AG20443 (cell line): Measurements from ENCODE around the gene CFAP77.

Source experiments
- DNase-seq: peaks from one replicate; pipeline ENCODE4 v3.0.0; 2012; ENCODE audit warnings: low spot score, mixed read lengths

Gene CFAP77

GRCh38 chr9:132582276-132582785 is 172.3 kb downstream of the CFAP77 start, which contains the start of gene BARHL1:
BARHL1 (plus strand) TSS chr9:132582606; CDS start chr9:132582798, 192 bp downstream.
- no peak for DNase-seq

GRCh38 chr9:132582786-132583583 is 173.0 kb downstream of the CFAP77 start:
- no peak for DNase-seq

- no peak for DNase-seq
Measured at GRCh38 chr9:132583584-132584304, 173.7 kb downstream of the CFAP77 start.

GRCh38 chr9:132584601-132585560 is 174.9 kb downstream of the CFAP77 start:
- DNase-seq, result no peak

- no peak for DNase-seq
Measured at GRCh38 chr9:132585954-132586829, 176.2 kb downstream of the CFAP77 start.

GRCh38 chr9:132586830-132587591 is 177.0 kb downstream of the CFAP77 start:
- no peak for DNase-seq

GRCh38 chr9:132587592-132587955 is 177.6 kb downstream of the CFAP77 start:
- no peak for DNase-seq

- DNase-seq, result no peak
Measured at GRCh38 chr9:132588098-132588497, 178.1 kb downstream of the CFAP77 start.

- DNase-seq, result peak; percentile 30
Measured at GRCh38 chr9:132588501-132589147, 178.6 kb downstream of the CFAP77 start.

- peak; percentile 45 for DNase-seq
Measured at GRCh38 chr9:132589148-132590036, 179.4 kb downstream of the CFAP77 start.

GRCh38 chr9:132590037-132590317 is 180.0 kb downstream of the CFAP77 start:
- DNase-seq, result no peak

- peak; percentile 44 for DNase-seq
Measured at GRCh38 chr9:132590318-132591182, 180.5 kb downstream of the CFAP77 start.

GRCh38 chr9:132591244-132591643 is 181.2 kb downstream of the CFAP77 start:
- no peak for DNase-seq

GRCh38 chr9:132591751-132592314 is 181.8 kb downstream of the CFAP77 start:
- DNase-seq, result no peak

GRCh38 chr9:132592451-132592850 is 182.4 kb downstream of the CFAP77 start:
- no peak for DNase-seq

GRCh38 chr9:132594412-132594811 is 184.4 kb downstream of the CFAP77 start:
- no peak for DNase-seq

GRCh38 chr9:132595319-132595718 is 185.3 kb downstream of the CFAP77 start:
- no peak for DNase-seq
